Fibroblast of skin of scalp (primary cell): Measurements from ENCODE around the gene GMDS.
A peak's percentile ranks its signal among the peaks of the same experiment; 100 is the strongest.

Experiments
- DNase-seq: peaks from one replicate; pipeline ENCODE4 v3.0.0-alpha.2; 2013

The GMDS gene

DNA sequence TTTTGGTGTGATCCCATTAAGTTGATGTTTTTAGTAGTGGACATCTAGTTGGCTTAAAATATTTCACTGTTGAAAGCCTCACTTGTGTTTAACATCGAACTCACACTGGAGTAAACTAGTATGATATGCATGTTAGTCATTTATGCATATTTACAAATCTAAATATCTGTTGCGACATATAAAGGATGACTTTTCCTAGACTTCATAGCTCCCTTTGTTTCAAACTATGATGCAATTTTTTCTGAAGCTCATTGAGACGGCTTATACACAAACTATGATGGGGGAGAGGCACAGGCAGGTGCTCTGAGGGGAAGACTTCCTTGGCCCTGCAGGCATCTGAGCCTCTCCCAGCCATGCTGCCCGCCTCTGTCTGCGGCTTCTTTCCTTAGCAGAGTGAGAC is 647.5 kb downstream of the GMDS start:
- DNase-seq, result no peak

DNA sequence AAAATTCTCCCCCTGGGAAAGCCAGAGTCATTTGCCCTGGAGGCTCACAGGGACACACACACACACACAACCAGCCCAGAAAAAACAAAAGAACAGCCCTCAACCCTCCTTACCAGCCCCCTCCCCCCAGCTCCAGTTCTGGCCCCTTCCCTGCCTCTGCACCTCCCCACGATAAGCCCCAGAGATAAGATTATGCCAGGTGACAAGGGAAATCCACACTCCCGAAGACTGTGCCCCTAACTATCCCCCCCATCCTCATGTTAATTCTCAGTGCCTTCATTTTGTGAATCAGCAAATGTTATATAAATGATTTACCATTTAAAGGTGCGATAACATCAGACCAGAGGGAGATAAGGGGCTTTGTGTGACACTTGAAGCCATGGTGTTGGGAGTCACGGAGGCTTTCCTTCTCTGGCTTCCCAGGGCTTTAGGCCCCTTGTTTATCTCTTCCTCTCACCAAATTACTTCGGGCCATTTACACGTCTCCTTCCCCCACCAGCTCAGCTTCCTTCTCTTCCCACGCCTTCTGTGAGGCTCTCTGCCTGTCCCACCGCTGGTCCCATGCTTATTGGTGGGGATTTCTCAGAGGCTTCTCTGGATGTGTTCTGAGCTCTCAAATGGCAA is 648.2 kb downstream of the GMDS start:
- DNase-seq, result no peak

DNA sequence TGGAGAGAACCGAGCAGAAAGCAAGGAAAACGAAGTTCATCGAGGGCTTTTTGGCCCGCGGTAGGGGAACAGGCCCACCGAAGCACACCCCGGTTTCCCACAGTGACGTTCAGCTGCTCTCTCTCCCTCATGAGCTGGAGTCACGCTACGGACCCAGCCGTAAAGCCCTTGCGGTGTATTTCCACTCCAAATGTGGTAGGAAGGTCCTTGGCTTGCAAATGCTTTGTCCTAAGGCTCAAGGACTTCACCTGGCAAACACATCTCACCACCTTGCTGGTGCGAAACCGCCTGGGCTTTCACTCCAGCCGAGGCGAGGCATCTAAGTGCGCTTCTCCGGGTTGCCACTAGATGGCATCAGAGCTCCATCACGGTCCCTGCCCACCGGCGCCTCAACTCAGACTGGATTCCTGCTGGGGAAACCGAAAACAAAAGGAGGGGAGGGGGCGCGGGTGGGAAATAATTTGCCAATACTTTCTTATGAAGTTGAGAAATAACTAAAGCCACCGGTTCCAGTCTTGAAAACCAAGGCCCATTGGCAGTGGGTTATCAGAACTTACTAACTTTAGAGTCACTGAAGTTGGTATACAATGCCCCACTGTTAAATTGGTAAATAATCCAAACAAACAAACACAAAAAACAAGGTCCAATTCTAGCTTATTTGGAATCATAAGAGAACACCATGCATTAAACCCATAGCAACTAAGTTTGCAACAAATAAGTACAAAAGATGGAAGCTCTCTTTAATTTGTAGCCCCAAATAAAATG is 649.1 kb downstream of the GMDS start:
- peak; percentile 40 for DNase-seq

DNA sequence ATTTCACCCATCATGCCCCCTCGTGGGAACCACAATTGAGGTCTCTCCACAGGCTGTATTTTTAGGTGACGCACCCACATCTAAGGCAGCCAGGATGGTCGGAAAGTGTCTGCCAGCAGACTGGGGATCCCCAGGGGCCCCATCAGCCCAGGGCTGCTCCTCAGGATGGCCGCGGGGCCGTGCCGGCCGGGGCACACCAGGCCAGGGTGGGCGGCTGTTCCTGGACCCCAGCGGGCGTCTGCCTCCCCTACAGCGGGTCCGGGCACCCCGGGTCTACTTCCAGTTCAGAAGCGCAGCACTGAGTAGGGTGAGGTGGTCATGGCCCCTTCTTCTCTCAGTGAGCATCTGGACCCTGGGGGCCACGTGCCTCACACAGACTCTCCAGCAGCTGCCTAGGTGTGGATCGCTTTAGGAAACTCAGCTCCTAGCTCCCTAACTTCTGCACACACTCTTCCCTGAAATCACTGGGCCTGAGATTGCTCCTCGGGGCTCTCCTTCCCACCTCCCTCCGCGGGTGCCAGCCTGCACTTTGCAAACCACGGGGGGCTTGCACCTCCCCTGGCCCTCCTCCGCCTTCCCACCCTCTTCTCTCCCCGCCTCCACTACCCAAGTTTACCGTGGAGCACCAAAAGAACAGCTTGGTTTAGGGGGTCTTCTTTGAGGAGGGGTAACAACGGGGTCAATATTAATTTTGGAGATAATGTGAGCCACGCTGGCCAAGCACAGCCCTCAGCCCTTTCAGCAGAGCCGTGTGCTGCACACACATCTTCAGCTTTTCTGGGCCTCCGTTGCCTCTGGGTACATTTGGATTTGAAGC is 649.9 kb downstream of the GMDS start:
- no peak for DNase-seq

DNA sequence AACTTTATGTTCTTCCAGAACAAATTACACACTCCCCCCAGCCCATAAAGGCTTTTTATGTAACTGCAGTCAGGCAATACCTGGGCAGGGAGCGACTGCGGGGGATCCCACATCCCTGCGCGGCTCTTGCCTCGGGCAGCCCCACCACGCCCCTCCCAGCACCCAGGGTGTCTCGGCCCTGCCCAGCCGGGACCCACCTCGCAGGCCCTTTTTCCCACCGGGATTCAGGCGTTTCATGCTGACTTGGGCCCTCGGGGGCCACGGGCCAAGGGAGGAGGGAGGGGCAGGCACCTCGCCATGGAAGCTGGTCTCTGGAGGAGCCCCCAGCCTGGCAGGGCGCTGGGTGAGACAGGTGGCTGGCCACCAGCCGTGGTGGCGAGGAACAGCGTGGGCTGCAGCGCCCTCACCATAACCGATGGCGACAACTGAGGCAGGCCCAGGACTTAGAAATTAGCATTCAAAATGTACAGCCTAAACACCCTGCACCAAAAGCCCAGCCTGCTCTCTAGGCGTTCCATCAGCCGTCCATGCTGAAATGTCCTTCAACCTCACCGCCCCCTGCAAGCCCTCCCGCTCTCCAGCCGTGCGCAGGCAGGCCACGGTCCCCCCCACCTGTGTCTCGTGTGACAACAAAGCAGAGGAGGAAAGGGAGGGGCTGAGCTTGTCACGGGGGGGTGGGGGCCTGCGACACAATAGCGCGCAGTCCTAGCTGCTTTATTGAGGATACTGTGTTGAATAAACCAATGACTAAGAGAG is 650.8 kb downstream of the GMDS start:
- DNase-seq, result no peak

DNA sequence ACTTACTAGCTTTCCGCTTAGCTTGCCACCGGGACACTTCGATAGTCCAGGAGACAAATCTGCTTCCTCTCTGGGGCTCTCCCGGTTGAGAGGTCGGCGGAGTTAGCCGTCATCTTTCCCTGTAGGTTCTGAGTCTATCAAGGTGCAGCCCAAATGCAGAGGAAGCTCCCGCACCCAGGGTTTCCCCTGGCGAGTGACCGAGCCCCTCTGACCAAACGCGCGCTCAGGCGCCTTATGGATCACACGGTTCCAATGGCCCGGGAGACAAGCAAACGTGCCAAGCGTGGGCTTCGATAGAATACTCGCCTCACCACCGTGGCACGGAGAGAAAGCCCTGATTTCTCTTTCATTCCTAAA is 651.5 kb downstream of the GMDS start:
- no peak for DNase-seq

DNA sequence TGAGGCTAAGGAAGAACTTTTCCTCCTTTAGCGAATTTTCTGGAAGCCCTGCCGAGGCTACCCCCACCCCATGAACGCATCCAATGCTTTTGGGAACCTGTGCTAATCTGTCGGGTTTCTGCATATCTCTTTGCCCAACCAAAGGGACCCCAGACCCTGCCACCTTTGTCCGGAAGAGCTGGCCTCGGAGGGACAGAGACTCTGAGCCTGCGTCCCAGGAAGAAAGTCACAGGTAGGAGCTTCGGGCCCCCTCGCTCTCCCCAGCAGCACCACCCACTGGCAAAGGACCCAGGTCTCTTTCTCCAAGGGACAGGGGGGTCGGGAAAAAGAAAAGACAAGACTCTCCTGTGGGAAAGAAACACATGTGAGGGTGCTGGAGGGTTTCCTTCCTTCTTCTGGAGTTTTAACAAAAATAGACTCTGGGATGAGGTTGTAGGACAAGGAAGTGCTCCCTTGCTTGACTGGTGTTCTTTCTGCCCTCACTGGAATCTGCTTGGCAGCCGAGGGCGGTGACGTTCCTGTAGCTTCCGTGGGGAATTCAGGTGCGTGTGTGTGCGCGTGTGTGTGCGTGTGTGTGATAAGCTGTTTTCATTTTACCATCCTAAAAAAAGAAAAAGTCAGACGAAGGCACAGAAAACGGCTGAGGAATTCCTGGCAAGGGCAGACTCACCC is 652.0 kb downstream of the GMDS start:
- no peak for DNase-seq

DNA sequence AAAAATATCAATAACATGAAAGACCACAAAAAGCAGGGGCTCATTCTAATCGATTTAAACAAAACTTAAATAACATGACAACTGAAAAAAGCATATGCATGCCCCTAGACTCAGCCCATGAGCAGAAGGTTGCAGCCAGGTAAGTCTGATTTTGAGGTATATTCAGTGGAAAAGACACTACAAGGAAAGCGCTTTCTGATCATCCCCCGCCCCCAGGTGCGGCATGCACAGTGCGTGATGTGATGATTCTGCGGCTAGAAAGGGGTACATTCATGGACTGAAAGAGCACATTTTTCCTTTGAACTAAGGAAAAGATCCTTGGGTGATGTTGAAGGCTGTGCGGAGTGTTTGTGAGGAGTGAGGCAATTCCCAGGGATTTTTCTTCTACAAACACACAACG is 652.6 kb downstream of the GMDS start:
- DNase-seq, result no peak

DNA sequence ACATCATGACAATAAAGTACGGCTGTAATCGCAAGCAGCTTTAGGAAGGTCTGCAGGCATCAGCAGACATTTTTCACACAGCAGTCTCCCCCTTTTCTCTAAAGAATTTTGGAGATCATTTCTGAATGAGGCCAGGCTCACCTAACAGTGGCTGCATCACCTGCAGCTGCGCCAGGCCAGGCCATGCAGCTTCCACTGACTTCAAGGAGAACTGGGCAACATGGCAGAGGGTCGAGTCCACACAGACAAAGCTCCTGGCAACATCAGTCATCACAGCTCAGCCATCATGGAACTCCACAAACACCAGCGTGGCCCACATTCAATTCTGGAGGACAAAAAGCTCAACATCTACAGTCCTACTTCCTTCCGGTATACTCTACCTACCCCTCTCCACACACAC is 653.5 kb downstream of the GMDS start:
- no peak for DNase-seq

DNA sequence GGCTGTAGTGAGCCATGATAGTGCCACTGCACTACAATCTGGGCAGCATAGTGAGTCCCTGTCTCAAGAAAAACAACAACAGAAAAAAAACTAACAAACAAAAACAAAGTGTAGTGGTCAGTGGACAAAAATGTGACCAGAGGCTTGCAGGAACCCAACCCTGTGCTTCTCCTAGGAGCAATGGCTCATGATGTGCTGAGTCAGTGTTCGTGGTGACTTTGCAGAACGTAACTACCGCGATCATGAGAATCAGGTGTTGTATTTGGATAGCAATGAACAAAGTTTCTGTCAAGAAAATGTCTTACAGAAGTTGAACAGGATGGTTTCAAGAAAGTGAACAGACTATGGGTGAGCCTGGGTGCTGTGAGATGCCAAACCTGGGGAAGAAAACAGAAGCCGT is 654.2 kb downstream of the GMDS start:
- no peak for DNase-seq

DNA sequence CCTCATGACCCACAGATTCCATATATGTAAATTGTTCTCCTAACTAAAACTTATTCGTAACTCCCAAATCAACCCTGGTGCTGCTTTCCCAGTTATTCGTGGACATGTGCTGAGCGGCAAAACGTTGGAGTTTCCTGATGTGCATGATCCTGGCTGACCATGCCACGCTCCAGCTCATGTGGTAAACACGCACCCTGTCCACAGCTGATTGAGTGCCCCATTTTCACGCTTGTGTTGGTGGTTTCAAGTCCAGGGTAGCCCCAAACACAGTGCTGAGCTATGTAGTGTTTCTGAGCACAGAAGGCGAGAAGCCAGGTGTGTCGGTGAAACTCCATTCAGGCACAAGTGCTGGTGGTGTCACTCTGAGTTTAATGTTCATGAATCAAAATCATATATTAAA is 654.8 kb downstream of the GMDS start:
- DNase-seq, result no peak

DNA sequence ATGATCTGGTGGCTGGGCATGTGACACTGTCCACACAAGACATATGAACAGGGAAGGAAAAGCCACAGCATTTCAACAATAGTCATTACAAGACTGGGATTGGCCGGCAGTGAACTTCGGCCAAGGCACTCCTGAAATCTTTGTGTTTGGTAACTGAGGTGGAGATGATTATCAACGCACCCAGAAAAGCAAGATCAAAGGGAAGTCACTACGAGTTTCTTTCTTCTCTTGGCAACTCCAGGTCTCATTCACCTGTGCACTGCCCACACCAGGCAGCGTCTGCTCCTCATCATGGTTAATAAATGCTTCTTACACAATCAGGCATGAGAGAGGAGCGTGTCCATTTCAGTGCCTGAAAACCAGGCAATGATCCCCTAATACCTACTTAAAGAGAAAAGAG is 656.2 kb downstream of the GMDS start:
- DNase-seq, result no peak

DNA sequence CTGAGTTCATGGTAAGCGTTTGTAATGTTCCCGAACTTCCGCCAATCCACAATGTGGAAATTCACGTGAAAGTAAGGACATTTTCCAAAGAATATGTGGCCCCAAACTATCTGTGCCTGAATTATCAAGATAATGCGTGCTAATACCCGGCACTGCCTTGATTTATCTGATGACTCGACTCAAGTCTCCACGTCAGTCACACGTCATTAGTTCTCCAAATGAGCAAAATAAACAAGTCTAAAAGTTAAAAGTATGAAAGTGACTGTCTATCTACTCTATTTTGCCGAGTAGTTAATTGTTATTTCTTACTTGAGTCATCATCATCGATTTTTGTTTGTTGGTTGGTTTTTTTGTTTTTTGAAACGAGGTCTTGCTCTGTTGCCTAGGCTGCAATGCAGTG is 657.4 kb downstream of the GMDS start:
- no peak for DNase-seq

DNA sequence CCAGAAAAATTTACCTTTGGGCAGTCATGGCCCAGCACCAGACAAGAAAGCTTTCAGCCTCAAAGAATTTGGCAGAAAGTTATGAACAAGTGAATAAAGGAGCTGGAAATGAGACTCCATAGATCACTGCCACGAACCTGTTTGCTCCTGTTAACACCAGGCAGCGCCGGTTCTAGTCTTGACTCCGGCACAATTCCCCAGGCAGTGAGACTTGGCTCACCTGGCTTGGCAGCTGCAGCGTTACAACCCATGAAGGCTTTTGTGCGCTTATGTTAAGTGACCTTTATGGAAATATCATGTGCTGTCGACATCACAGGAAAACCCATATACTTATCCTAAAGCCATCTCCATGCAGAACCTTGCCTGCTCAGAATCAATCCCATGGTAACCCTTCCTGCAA is 657.9 kb downstream of the GMDS start:
- DNase-seq, result no peak

DNA sequence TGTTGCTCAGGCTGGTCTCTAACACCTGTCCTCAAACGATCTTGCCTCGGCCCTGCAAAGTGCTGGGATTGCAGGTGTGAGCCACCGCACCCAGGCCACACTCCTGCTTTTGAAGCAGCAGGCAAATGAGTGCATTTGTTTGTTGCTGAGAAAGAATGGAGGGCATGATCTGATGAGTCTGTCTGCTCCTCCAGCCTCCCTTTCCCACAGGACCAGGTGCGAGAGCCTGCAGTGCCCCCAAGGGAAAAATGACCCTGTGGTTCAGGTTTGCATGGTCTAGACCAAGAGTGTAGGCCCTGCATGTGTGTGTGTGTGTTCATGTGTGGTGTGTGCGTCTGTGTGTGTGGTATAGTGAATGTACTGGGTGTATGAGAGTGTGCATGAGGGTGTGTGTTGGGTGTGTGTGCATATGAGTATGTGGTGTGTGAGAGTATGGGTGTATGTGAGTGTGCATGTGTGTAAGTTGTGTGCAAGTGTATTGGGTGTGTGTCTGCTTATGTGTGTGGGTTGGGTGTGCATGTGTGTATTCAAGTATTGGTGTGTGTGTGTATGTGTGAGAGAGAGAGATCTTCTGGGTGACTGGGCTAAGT is 658.4 kb downstream of the GMDS start:
- no peak for DNase-seq

DNA sequence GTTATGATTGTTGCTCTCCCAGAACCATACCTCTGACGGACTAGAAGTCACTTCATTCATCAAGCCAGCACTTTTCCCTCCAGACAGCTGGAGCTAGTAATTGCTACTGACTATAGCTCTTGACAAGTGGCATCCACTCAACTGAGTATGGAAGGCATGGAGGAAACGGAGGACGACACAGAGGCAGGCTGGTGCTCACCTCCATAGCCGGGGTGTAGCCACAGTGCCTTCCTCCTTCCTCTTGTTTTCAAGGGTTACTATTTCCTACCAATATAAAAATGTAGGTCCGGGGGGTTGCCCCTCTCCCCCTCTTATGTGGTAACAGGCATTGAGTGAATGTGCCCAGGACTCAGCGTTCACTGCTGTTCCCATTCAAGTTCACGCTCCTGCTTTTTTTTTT is 659.1 kb downstream of the GMDS start:
- no peak for DNase-seq

DNA sequence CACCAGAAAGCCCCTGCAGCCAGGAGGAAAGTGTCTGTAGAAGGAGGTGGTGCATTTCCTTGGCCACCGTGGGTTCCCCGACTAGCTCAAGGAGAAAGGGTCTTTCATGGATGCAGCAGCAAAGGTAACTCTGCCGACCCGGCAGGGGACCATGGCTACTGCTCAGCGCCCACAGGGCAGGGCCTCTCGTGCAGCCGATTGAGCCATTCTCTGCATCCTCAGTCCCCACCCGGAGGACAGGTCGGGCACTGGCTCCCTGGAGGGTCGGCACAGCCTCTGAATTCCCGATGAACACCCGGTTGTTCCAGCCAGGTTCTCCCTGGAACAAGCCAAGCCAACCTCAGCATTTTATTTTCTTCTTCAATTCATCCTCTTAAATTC is 659.7 kb downstream of the GMDS start:
- DNase-seq, result no peak

DNA sequence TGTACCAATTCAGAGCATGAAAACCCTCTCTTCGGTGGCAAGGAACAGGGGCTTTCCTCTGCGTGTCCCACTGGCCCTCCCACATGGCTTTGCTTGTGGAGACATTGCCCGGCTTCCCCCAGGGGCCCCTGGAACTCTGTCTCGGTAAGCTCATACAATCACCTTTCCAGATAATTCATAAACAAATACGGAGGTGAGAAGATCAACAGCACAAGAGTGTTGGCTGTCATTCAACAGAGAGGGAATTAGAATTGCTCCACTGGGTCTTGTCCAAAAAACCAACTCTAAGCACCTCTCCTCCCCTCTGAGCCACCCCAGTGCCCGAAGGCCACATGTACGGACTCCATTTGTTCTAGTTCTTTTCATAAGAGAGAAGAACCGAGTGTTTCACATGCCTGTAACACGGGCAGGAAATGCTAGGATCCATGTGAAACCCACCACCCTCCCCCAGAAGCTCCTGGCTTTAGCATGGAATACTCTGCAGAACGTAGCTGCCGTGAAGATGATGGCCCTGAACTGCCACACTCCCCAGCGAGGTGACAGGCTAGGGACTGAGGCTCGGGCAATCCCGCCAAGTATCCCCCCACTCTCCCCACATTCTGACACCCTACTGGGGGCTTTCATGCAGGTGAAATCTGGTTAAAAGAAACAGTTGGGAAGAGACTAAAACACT is 660.3 kb downstream of the GMDS start:
- DNase-seq, result no peak

DNA sequence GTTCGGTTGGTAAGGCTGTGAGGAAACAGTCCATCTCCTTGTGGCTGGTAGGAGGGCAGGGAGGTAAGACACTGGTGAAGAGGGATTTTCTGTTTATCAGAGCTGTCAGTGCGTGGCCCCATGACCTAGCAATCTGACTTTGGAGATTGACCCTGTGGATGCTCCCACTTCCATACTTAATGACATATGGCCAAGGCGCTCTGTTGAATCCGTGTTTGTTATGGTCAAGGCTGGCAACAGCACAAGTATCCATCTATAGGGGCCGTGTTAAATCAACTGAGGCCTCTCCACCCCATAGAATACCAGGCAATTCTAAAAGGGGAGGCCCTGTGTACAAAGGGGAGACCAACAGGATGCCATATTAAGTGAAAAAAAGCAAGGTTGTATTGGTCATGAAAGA is 661.3 kb downstream of the GMDS start:
- DNase-seq, result no peak

DNA sequence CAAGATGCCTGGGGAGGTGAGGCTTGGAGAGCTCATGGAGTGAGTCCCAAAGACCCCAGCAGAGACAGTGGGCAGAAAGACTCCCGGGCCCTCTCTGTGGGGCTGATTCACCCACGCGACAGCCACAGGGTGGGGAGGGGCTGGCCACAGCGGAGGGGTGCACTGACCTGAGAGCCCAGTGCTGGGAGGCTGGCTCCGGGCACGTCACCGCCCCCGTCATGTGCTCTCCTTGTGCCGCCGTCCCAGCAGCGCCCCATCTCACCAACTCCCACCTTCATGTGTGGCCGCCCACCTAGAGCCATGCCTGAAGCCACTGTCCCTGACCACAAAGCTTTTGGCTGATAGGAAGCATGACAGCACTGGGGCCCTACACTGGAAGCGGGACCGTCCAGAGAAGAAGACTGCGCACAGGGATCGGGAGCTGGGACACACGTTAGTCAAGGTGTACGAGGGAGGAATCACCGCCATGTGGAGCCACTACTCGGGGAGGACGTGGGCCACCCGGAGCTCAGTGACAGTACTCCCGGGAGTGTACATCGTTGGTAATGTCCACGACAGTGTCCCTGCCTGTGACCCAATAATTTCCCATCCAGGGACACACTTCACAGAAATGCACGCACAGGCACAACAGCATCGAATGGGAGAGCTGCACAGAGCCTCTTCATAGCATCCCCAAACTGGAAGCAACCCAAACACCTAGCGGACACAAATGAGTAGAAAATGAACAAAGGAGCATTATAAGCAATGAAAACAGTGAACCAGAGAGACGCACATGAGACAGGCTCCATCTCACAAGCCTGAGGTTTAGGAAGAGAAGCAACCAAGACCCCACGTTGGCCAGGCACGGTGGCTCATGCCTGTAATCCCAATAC is 664.0 kb downstream of the GMDS start:
- DNase-seq, result no peak

DNA sequence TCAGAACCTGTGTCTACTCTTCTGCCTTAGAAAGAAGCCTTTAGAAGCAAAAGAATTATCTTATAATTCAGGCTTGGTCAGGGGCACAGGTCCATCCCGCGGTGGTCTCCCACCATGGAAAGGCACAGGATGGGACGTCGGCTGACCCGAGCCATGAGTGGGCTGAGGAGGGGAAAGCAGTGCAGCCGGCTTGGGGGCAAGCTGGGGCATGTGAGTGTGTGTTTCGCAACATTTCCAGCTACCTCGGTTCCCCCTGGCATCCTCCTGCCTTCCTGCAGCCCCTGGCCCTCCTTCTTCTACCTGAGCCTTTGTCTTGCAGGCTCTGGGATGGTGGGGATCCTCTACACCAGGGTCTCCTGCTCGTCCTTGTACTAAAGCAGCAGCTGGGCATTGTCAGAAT is 664.8 kb downstream of the GMDS start:
- DNase-seq, result no peak
